NCI-H2196 treated with DMSO at 0.1 percent for 48 hours (cell line): ENCODE results near the gene MRPL55.

Source experiments
- DNase-seq: peaks from one replicate; lab custom pipeline; 2025; ENCODE audit not compliant: unreplicated experiment; lab: John Stamatoyannopoulos, UW

The MRPL55 gene

DNA sequence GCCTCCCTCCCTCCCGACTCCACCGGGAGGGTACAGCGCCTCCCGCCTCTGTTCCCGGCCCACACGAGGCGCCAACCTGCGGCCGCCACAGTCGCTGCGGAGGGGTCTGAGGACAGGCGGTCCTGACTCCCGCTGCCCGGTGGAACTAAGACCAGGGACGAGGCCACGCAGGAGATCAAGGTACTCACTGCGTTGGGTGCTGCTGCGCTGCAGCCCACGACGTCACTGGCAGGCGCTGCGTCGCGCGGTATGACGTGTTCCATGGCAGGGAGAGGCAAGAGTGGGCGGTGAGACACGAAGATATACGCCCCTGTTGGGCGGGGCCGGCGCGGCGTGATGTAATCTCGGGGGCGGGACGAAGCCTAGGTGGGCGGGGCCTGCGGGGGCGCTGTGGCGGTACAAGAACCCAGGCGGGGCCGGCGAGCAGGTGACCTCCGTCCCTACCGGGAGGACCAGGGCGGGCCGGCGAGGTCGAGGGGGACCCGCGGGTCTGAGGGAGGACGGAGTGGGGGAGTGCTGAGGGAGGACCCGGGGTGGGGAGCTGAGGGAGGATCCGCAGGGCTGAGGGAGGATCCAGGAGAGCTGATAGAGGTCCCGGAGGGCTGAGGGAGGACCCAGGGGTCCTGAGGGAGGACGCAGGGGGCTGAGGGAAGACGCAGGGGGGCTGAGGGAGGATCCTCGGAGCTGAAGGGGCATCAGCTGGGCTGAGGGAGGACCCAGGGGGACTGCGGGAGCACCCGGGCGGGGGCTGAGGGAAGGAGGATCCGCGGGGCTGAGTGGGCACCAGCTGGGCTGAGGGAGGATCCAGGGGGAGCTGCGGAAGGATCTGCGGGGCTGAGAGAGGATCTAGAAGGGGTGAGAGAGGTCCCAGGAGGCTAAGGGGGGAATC lies at the start of gene MRPL55:
Gene MRPL55, minus strand, starts transcription at position 227 of the 889 bp plus-strand sequence. CDS start 1,039 bp downstream, outside the sequence.
- peak; percentile 82 for DNase-seq

DNA sequence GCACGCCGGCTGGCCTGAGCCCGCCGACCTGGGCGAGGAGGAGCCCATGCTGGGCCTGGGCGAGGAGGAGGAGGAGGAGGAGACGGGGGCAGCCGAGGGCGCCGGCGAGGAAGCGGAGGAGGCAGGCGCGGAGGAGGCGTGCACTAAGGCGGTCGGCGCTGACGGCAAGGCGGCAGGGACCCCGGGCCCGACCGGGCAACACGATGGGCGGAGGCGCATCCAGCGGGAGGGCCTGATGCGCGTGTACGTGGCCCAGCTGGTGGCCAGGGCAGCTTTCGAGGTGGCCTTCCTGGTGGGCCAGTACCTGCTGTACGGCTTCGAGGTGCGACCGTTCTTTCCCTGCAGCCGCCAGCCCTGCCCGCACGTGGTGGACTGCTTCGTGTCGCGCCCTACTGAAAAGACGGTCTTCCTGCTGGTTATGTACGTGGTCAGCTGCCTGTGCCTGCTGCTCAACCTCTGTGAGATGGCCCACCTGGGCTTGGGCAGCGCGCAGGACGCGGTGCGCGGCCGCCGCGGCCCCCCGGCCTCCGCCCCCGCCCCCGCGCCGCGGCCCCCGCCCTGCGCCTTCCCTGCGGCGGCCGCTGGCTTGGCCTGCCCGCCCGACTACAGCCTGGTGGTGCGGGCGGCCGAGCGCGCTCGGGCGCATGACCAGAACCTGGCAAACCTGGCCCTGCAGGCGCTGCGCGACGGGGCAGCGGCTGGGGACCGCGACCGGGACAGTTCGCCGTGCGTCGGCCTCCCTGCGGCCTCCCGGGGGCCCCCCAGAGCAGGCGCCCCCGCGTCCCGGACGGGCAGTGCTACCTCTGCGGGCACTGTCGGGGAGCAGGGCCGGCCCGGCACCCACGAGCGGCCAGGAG lies 49.3 kb upstream of the MRPL55 start:
- DNase-seq = no peak

DNA sequence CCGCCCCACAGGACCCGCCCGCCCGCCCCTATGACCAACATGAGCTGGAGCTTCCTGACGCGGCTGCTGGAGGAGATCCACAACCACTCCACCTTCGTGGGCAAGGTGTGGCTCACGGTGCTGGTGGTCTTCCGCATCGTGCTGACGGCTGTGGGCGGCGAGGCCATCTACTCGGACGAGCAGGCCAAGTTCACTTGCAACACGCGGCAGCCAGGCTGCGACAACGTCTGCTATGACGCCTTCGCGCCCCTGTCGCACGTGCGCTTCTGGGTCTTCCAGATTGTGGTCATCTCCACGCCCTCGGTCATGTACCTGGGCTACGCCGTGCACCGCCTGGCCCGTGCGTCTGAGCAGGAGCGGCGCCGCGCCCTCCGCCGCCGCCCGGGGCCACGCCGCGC lies 48.6 kb upstream of the MRPL55 start:
- no peak for DNase-seq

DNA sequence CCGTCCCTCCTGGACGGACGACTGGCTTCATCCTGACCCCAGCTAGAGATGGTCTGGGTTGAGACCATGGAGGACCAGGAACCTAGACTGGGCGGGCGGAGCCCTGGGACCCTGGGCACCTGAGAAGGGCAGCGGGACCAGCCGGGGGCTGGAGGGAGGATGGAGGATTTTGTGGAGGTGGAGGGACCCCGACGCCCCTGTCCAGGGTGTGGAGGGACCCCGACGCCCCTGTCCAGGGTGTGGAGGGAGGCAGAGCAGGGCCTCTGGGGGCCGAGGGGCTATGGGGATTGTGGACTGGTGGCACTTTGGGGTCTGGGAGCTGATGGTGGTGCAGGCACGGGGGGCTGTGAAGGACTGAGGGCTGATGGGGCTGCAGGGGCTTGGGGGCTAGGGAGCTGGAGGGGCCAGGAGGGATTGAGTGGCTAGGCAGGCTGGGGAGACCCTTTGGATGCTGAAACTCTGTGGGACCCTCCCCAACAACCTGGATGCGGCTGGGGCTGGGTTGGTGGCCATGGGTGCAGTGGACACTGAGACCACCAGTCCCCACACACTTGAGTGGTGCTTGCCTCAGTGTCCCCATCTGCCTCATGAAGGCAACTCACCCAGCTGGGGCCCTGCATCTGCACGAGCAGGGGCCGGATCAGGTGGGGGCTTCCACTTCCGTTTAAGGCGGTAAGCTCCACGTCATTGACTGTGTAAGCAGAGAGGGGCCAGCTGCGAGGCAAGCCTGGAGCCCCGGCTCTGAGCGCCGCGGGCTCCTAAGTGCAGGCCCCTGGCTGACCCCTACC lies 48.0 kb upstream of the MRPL55 start:
- DNase-seq = no peak

DNA sequence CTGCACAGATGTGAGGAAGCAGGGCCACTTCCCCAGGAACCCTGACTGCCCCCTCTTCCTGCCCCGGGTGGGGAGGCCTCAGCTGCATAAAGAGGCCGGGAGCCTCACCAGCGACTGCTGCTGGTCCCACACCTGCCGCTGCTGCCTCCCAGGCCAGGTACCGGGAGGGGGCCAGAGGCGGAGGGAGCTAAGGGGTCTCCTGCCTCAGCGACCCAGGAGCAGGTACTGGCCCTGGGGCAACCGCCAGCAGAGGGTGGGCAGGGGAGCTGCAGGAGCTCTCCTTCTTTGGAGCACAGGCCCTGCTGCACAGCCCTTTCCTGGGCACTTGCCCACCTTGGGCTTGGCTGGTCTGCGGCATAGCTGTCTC lies 47.4 kb upstream of the MRPL55 start:
- DNase-seq = no peak

DNA sequence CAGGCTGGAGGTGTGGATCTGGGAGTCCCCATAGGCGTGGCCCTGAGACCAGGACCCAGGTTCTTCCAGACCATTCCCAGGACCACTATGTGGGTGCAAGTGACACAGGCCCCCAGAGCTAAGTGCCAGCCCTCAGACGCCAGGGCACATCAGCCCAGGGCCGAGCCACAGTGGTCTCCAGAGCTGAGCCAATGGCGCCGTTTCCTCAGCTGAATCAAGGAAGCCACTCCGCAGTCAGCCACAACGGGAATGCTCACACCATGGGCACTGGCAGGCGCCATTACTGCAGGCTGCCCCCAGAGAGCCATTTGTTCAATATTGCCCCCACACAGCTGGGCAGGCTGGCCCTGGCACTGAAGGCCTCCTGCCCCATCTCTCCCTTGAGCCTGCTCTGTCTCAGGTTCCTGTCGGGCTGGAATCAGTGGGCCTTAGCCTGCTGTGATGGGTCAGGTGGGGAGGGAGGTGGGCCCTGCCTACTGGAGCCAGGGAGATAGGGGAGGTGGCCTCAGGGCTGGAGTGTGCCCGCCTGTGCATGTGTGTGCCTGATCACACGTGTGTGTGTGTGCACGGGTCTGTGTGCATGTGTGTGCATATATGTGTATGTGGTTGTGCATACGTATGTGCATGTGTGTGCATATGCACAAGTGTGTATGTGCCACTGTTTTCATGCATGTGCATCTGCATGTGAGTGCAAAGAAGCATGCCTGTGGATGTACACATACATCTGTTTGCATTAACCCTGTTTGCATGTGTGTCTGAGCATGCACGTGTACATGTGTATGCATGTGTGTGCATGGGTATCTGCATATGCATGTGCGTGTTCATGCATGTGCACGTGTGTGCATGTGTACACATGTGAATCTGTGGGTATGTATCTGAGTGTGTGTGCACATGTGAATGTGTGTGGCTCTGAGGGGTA lies 46.8 kb upstream of the MRPL55 start:
- no peak for DNase-seq

DNA sequence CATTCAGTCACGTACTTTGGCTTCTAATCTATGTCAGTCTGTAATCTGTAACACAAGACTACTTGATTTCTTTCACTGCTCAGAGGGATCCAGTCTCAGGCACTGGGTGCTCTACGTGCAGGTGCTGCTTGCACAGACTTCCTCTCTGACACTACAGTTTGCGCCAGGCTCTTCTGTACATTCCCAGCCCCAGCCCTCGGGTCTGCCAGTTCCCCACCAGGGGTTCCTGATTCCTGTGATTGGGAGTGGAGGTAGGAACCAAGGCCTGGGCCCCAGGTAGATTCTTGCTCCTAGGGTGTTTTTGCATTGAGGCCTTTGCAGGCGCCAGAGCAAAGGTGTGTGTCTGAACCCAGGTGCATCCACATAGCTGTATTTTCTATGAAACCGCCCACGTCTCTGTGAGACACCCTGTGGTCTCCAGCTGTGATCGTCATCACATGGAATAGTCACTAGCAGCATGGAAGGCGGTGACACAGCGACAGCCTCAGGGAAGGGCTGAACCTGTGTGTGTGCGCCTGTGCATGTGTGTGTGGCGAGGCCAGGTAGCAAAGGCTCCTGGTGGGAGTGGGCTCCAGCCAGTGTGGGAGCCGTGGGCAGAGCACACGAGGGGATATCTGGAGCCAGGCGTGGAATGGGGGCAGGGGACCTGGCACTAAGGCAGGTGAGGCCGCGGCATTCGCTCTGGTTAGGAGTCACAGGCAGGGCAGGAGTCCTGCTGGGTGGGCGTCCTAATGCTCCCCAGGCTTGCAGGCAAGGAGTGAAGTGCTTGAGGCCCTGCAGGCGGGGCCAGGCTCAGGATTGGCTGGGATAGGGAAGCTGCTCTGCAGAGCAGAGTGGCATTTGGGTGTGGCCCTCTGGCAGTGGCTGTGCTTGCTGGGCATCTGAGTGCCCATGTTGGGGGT lies 45.8 kb upstream of the MRPL55 start:
- no peak for DNase-seq

DNA sequence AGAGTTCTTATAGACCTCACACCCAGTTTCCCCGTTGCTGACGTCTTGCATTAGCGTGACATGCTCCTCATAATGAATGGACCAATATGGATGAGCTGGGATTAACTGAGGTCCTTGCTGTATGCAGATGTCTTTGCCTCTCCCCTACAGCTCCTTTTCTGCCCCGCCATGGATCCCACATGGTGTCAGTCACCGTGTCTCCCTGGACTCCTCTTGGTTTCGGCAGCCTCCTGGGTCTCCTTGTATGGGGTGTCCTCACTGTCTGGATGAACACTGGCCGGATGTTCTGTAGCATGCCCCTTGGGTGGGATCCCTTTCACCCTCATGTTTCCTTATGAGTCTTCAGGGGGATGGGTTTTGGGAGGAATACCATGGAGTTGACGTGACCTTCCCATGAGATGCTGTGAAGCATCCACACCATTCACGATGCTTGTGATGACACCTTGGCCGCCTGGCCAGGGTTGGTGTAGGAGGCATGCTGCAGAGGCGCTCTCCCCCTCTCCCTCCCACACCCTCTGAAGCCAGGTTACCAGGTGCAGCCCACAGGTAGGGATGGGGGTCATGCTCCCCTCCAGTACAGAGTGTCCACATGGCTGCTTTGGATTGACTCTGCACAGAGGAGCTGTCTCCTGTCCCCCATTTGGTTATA lies 45.0 kb upstream of the MRPL55 start:
- no peak for DNase-seq

DNA sequence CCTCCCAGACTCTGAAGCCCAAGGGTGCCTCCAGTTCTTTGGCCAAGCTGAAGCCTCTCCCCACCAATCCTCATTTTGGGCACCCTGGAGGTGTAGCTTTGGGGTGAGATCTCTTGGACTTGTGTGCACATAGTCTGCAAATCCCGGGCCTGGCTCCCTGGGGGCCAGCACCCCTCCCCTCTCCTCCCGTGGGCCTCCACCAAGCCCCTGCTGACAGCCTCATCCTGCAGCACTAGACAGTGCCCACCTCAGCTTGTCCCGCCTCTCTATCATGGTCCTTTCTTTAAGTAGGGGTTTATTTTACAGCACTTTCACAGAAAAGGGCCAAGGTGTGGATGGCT lies 43.8 kb upstream of the MRPL55 start:
- no peak for DNase-seq

DNA sequence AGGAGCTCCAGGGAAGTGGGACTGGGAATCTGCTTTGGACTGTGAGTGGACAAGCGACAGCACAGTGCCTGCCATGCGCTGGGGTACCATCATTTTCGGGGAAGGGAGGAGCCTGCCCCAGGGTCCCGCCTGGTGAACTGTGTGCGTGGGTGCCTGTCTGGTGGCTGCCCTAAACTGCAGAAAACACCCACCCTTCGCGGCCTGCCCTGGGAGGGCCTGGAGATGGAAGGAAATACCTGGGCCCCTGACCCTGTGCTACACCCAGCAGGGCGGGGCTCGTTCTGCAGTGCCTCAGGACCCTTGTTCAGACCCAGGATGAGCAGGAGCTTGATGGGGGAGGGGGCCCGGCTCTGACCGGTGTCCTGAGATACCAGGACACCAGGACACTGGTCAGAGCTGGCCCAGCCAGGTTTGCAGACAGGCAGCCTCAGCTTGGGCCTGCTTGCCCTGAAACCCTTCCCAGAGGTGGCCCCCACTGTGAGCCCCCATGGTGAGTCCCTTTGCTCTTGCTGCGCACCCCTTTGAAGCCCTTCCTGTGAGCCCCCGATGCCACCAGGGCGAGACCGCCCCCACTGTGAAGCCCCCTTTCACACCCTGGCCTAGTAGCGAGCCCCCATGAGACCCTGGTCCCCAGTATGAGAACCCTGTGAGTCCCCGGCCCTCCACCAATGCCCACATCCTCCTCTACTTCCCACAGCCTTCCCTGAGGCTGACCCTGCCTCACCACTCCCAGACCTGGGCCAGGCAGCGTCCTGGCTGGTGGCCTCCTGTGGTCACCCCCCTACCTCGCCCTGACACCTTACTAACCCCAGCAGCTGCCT lies 43.2 kb upstream of the MRPL55 start:
- no peak for DNase-seq

DNA sequence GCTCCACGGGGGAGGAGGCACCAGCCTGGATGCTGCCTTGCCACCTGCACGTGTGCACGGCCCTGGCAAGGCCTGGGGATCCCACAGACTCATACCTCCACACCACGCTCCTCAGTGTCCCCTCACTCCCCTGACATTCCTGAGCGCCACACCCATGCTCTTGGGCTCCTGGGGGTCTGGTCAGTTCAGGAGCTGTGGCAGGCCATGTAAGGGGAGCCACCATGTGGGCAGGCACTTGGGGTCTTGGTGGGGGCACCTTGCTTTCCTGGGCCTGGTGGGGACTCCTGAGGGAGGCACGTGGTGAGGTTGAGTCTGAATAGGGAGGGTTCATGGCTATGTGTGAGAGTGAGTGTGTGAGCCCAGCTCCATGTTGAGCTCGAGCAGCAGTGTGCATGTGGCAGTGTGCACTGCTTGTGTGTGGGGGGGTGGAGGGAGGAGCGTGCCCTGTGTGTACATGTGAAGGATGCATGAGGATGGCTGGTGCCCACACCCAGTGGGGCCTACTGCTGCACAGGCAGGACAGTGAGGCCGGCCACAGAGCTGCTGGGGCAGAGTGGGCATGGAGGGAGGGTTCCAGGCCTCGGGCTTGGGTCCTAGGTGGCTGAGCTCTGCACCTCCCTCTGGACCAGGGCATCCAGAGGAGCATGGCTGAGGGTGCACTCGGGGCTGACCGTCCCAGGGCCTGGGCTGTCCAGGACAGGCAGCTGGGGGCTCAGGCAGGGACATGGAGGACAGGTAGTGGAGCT lies 42.3 kb upstream of the MRPL55 start:
- DNase-seq = no peak

DNA sequence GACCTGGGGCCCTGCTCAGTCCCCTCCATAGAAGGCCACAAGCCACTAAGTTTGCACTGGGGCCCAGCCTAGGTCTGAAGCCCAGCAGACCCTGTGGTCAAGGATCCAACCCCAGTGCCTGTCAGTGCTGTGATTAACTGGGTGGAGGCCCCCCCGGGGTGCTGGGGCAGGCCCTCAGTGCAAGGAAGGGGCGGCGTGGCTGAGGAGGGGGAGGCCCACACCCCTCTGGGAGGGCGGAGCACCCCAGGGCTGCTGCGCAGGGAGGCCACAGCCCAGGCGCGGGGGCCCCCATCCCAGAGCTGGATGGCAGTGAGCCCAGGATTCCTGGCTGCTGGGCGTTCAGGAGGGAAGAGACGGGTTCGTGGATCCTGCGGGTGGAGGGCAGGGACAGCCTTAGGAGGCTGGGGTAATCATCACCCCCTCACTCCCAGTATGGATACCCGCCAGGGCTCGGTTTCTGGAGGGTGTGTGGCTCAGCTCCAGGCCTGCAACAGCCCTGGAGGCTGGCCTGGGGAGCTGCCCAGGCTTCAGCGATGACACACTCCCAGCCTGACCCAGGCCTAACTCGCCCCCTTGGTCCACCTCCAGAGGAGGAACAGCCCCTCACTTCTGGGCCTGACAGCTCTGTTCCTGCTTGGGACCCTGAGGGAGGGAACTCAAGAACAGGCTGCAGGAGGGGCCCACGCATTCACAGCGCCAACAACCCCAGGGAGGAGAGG lies 41.5 kb upstream of the MRPL55 start:
- DNase-seq = no peak

DNA sequence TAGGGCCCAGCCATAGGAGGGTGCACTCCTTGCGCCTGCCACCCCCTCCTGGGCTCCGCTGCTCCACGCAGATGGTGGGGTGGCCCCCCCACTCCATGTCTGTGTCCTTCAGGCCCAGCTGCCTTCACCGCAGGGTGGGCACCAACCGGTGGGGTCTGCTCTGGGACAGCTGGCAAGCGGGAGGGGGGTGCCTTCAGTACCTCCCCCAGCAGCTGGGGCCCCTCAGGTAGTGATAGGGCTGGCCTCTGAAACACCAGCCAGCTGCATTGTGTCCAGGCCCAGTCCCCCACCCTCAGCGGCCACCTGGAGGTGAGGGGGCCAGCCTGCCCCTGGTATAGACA lies 41.0 kb upstream of the MRPL55 start:
- DNase-seq = no peak

DNA sequence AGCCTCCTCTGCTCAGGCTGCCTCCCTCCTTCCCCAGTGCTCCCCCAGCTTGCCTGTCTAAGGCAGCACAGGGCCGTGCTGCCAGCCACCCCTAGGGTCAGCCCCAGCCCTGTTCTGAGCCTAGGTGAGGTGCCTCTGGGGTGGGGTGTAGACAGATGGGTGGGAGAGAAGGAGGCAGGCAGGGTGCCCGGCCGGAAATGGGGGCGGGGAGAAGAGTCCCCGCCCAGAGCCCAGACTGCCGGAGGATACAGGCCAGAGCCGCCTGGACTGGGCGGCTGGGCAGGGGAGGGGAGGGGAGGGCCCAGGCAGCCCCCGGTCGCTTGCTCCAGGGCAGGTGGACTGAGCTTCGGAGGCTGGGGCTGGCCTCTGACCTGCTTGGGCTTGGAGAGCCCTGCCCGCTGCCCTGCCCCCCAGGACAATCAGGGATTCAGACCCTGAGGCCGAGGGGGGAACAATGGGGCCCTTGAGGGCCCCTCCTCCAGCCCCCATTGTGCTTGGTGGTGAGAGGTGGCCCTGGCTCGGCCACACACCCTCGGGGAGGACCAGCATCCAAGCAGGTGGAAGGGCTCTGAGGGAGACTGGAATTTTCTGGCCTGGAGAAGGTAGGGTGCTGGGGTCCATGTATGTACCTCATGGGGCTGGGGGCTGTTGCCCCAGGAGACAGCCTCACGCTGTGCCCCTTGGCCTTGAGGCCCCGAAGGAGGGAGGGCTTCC lies 40.5 kb upstream of the MRPL55 start, which contains the start of gene GJC2:
Gene GJC2, plus strand, starts transcription at position 525 of the 714 bp plus-strand sequence. CDS start 7,829 bp downstream, outside the sequence.
- DNase-seq = no peak

DNA sequence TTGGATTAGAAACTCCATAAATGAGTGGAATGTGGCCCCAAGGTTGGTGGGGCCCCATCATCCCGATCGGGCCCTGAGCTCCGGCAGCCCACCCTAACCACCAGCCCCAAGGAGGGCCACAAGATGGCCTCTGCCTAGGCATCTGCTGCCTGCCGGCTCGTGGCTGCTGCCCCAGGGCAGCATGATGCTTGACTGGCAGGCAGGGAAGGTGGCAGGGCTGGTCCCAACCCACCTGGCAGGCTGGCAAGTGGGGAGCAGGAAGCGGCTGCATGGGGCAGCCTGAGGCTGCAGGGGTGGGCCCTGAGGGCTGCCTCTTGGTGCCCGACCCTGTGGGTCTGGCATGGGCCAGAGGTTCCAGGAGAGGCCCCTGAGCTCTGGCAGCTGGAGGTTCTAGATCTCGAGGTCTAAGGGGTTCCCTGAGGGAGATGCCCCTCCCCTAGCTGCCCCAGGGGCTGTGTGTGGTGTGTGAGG lies 39.9 kb upstream of the MRPL55 start:
- DNase-seq = no peak
